ENCODE measurements around the gene GSDME.
"Not testable (repeated sequence)": the region's sequence is repeated elsewhere in the genome, so short reads cannot be mapped to it uniquely, and the experiment has no call there.

- TF ChIP-seq EP300, CTCF, POLR2A (IDR thresholded peaks at IDR 0.05): not testable (repeated sequence)
Observed at GRCh38 chr7:24794751-24795406, 37.6 kb upstream of the GSDME start.

Data from upper lobe of left lung (tissue), 4 donors.